ENCODE results near the gene TCF3.
"Not testable (repeated sequence)": the region's sequence is repeated elsewhere in the genome, so short reads cannot be mapped to it uniquely, and the experiment has no call there.

The TCF3 gene

DNA sequence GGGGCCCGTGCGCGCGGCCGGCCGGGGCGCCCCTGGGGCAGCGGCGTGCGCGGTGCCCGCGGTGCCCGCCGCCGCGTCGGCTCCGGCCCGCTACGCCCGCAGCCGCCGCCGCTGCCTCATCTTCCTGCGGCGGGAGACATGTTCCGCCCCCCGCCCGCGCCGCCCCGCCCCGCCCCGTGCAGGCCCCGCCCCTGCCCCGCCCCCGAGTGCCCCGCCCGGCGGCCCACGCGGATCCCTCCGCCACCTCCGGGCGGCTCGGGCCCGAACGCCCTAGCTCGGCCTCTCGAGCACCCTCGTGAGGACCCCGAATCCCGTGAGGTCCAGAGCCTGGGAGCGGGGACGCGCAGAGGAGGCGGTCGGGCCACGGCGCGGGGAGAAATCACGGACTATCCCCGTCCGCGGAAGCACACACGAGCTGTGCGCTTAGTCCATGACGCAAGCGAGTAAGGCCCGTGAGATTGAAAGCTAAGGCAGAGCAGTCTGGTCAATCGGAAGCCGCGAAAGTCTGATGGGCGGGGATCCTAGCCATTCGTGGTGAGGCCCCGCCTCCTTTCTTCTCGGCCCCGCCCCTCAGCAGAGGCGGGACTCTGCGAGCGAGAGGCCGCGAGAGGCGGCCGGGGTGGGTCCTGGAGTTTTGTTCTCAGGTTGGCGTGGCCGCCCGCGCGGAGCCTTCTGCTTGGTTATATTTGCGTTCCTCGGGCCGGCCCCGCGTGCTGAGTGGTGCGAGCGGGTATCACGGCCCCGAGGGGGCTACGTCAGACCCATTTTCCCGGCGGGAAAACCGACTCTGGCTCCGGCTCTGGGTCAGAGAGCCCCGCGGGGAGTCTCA, at the start of gene TCF3:
Gene TCF3 (minus strand): TSS at position 145 of the 829 bp plus-strand sequence. CDS start 2,367 bp downstream, outside the sequence.
- peak; percentile 100 for DNase-seq (ENCODE audit: low read depth, low spot score)

DNA sequence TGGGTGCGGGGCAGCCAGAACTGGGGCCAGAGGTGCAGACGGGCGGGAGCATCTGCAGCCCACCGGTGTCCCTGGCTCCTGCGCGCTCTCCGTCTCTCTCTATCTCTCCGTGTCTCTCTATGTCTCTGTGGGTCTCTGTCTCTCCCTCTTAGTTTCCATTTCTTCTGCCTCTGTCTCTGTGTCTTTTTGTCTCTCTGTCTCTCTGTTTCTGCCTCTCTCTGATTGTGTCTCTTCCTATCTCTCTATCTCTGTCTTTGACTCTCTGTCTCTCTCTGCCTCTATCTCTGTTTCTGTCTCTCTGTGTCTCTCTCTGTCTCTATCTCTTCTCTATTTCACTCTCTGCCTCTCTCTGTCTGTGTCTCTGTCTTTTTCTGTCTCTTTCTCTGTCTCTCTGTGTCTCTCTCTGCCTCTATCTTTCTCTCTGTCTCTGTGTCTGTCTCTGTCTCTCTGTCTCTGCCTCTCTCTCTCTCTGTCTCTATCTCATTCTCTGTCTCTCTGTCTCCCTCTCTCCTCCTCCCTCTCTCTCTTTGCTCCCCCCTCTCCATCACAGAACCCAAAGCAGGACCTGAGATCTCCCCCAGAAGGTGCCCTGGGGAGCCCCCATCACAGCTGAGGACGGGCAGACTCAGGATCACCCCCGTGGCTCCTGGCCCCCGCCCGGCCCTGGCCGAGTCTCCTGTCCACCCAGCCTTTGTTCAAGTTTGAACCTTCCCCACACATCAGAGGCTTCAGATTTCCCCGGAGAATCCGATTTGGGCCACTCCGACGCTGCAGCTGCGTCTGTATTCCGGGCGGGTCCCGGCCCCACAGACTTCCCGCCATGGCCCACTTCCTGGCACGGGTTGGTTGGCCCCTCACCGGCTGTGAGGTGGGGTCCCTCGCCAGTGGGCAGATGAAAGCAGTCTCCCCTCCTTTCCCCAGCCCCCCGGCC, 48.6 kb upstream of the TCF3 start:
- no peak for DNase-seq (ENCODE audit: low read depth, low spot score)

DNA sequence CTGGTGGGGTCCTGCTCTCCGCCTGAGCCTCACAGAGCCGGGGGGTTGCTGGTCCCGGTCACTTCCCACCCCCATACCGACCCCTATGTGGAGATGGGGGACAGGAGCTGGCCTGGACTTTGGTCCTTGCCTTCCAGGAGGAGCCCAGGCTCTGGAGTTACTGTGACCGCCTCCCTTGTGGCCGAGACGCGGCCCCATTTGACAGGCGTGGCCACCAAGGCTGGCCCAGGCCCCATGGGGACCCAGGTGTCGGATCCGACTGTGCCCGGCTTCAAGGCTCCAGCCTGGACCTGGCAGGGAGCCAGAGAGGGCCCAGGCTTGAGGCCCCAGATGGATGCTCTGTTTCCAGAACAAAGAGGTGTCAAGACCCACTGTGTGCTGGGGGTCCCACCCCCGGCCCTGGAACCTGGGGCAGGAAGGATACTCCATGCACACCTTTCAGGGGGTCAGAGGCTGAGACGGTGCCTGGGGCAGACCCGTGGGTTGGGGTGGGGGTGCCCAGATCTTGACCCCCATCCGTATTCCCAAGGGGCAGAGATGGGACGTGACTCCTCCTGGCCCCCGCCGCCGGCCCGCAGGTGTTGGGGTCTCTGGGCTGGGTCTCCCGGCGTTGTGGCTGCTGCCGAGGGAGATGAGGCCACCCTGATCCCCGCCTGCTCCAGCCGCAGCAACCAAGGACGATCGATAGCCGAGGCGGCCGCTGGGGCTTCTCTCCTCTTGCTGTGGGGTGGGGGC, 47.8 kb upstream of the TCF3 start:
- no peak for DNase-seq (ENCODE audit: low read depth, low spot score)

DNA sequence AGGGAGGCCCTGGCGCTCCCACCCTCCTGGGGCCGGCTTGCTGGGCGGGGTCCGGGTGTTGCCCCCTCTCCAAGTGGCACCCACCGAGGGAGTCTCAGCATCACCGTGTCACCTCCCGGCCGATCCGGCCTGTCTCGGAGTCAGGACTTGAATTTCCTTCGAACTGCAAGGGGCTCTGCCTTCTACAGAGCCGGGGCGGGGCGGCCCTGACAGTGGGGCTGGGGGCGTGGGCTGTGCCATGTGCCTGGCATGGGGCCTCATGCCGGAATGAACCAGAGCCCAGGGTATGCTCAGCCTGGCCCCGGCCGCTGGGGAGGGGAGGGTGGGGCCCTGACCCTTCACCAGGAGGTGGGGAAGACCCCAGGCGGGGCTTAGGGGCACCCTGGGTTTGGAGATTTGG, 47.0 kb upstream of the TCF3 start:
- no peak for DNase-seq (ENCODE audit: low read depth, low spot score)

DNA sequence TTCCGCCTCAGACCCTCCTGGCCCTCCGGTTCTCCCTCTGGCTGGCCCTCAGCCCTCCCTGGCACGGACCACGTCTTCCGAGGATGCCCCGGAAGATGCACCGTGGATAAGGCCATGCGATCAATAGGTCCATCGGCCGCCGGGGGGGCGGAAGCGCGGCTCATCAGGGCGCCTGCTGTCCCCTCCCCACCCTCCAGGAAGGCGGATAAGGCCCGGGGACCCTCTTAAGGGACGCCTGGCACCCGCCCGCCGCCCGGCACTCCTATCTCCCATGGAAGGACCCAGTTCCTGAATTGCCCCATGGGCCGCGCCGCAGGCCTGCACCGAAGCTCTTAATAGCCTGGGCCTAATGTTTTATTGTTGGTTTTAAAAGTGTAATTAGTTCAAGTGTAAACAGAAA, 46.2 kb upstream of the TCF3 start:
- no peak for DNase-seq (ENCODE audit: low read depth, low spot score)

DNA sequence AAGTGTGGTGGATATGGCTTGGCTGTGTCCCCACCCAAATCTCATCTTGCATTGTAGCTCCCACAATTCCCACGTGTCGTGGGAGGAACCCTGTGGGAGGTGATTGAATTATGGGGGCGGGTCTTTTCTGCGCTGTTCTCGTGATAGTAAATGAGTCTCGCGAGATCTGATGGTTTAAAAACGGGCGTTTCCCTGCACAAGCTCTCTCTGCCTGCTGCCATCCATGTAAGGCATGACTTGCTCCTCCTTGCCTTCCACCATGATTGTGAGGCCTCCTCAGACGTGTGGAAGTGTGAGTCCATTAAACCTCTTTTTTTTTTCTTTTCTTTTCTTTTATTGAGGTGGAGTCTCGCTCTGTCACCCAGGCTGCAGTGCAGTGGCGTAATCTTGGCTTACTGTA, 43.1 kb upstream of the TCF3 start:
- DNase-seq (ENCODE audit: low read depth, low spot score), result not testable (repeated sequence)

DNA sequence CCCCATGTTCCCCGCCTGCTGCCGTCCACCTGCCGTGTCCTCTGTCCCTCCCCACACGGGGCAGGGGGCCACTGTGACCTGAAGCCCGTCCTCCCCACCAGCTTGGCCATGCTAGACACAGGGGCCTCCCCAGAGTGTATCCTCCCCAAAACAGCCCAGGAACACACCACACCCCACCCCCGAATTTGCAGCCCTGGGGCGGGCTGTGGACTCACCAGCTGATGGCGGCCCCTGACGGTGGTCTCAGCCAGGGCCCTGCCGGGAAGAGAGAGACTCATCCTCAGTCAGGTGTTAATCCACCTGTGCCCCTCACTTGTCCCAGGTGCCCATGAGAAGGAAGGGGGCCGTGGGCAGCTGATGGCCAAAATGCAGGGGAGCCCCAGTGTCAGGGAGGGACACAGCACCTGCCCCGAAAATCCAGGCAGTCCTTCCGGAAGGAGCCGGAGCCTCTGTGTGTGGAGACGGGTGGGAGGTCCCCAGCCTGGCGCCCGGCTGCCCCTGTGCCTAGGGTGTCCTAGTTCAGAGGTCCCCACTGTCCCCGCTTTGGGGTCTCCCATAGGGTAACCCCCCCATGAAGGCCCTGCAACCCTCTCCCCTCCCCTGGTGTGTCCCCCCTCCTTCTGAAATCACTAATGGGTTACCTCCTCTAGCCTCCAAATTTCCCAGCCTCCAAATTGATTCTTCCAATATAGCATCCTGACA, 39.3 kb upstream of the TCF3 start:
- DNase-seq (ENCODE audit: low read depth, low spot score), result no peak

DNA sequence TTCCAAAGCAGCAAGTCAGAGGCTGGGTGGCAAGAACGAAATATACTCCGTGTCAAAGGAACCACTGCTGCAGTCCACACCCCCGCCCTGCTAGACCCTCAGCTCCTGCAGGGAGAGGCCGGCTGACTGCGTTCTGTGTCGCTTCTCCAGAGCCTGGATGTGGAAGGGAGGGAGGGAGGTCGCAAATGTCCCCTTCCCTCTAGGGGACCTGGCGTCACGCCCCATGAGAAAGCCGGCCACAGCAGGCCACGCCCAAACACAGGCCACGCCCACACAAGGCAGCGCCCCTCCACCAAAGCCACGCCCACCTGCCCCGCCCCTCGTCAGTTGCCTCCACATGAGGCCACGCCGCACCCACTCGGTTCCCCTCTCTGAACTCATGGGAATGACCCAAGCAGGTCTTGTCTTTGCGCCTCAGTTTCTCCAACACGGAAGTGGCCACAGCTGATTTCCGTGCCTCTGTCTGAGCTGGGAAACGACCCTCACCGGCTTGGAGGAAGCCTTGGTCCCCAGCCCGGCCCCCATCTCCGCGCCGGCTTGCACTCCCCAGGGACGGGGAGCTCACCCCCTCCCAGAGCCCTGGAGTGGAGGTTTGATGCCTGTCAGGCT, 38.4 kb upstream of the TCF3 start:
- no peak for DNase-seq (ENCODE audit: low read depth, low spot score)

DNA sequence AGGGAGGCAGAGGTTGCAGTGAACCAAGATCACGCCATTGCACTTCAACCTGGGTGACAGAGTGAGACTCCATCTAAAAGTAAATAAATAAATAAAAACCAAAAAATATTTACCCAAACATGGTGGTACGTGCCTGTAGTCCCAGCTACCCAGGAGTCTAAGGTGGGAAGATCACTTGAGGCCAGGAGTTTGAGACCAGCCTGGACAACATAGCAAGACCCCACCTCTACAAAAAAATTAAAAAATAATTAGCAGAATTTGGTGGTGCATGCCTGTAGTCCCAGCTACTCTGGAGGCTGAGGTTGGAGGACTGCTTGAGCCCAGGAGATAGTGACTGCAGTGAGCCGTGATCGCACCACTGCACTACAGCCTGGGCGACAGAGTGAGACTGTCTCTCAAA, 33.4 kb upstream of the TCF3 start:
- DNase-seq (ENCODE audit: low read depth, low spot score), result not testable (repeated sequence)

DNA sequence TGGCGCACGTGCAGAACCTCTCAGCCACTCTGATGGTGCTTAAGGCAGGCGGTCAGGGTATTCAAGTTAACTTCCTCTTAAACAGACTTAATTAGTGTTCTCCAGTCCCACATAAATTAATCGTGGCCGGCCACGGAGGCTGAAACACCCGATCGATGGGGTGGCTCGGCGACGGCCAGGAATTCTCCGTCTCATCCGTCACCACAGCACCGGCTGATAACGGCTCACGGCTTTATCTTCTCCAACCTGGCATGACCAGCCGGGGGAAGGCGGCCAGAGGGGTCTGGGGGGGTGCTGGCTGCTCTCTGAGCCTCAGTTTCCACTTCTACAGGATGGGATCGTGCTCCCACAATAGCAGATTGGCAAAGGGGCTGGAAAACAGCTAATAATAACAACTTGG, 32.6 kb upstream of the TCF3 start:
- no peak for DNase-seq (ENCODE audit: low read depth, low spot score)

DNA sequence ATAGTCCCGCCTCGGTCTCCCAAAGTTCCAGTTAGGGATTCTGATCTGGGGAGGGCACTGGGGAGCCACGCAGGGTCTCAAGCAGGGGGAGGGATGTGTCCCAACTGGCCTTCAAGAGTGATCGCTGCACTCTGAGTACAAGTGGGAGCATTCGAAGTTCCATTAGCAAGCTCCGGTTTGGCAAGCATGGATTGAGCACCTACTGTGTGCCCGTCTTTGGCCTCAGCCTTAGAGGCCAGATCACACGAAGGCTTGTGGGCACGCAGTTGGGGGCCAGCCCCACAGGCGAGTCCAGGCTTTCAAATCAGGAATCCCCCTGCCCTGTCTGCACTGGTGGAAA, 32.1 kb upstream of the TCF3 start:
- DNase-seq (ENCODE audit: low read depth, low spot score), result no peak

DNA sequence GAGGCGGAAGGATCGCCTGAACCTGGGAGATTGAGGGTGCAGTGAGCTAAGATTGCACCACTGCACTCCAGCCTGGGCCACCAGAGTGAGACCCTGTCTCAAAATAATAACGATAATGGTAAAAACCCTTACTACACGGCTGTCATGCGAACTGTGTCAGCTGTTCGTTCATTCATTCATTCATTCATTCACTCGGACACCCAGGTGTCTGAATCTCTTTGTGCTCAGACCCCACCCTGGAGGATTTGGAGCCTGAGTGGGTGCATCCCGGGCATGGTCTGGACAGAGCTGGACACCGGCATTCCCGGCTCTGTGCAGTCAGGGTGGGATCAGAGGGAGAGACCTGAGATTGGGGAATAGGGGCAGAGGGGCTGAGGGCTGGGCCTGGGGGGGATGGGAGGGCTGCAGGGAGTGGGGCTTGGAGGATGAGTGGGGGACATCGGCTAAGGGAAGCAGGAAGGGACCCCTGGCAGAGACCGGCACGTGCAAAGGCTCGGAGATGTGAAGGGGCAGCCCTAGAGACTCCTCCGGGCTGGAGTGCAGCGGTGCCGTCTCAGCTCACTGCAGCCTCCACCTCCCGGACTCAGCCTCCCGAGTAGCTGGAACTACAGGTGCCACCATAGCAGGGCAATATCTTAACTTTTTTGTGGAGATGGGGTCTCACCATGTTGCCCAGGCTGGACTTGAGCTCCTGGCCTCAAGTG, 31.6 kb upstream of the TCF3 start:
- no peak for DNase-seq (ENCODE audit: low read depth, low spot score)

DNA sequence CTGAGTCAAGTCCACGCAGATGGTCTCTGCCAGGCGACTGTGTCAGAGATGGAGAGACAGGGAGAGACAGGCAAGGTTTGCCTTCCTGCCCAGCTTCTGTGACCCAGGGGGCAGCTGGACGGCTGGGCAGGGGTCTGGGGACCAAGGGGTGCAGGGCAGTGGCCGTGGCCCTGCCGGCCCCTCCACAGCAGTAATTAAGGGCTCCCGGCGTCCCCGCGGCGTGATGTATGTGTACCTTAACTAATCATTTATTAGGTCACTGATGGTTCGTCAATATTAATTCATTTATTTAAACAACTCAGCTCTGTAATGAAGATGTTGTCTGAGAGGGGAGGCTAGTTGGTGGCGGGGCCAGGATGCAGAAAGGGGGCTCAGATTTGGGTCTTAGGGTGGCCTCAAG, 28.6 kb upstream of the TCF3 start:
- DNase-seq (ENCODE audit: low read depth, low spot score), result no peak

DNA sequence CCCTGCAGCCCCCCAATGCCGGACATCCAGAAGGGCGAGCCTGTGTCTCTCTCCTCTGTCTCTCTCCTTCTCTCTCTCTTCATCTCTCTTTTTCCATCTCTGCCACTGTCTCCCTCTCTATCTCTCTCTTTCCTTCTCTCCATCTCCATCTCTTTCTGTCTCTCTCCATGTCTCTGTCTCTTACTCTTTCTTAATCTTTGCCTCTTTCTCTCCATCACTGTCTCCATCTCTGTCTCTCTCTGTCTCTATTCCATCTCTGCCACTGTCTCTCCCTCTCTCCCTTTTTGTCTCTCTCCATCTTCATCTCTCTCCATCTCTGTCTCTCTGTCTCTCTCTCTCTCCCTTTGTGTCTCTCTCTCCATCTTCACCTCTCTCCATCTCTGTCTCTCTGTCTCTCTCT, 25.7 kb upstream of the TCF3 start:
- DNase-seq (ENCODE audit: low read depth, low spot score), result no peak

DNA sequence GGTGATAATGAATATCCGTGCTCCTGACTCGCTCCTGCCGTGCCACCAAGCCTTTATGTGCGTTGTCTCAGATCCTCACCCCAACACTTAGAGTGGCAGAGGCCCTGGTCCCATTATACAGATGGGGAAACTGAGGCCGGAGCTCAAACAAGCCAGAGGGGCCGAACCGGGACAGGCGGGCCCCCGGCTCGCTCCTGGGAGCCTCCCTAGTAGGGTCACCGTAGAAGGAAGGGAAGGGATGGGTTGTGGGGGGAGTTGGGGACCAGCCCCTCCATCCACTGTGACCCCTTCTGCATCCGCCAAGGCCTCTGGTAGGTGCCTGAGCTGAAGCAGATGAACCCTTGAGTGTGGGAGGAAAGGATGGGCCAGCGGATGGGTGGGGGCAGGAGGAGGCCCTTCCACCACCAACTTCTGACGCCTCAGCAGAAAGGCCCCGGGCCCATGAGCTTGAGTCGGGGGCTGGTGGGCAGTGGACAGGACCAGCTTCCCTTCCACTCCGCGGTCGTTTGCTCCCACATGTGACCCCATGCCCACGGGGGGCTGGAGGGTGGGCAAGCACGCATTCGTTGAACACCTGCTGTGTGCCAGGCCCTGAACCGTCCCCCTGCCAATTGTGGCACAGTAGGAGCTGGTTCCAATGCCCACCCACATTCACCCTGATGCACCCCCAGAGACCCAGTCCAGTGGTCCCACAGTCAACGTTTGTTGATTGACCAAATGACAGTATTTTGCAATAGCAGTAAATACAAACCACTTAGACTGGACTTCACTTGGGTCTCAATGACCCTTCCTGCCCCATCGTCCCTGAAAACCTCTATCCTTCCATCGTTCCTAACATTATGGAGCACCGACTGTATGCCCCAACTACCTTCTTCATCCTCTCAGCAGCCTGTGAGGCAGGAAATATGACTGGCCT, 24.2 kb upstream of the TCF3 start:
- no peak for DNase-seq (ENCODE audit: low read depth, low spot score)

DNA sequence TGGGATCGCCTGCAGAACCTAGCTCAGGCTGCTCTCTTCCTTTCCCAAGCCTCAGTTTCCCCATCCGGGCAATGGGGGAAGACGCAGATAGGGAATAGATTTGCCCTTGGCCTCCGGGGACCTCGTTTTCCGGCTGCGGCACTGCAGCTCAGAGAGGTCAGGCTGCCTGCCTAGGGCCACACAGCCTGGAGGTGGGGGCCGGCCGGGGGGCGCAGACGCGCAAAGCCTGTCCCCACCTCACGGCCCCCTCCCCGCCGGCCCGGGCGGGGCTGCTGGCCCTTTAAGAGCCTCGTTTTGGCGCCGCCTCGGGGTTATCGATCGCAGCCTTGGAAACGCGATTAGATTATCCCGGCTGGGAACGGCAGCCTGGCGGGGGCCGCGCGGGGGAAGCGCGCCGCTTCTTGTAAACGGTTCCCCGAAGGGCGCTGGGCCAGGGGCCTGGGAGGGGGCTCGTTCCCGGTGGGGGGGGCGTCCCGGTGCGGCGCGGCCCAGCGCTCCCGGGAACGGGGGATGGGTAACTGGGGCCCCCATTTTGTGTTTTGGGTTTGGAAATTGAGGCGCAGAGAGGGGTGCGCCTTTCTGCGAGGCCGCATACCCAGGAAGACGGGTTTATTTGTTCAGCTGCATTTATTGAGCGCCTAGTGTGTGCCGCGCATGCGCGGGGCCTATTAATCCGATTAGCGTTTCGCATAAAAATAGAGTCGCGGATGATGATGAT, 23.4 kb upstream of the TCF3 start:
- DNase-seq (ENCODE audit: low read depth, low spot score), result no peak

DNA sequence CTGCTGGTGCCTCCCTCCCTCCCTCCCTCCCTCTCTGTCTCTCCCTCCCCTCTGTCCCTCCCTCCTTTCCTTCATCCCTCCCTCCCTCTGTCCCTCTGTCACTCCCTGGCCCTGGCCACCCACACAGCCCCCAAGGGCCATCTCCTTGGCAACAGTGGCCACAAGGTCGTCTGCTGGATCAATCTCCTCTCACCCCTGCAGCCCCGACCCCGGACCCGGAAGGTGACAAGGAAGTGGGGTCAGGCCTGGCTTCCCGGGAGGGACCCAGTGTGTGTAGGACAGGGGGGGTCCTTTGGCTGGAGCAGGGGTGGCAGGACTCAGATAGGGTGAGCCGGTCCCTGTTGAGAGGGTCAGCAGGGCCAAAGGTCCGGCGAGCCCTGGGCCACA, 21.9 kb upstream of the TCF3 start:
- no peak for DNase-seq (ENCODE audit: low read depth, low spot score)

DNA sequence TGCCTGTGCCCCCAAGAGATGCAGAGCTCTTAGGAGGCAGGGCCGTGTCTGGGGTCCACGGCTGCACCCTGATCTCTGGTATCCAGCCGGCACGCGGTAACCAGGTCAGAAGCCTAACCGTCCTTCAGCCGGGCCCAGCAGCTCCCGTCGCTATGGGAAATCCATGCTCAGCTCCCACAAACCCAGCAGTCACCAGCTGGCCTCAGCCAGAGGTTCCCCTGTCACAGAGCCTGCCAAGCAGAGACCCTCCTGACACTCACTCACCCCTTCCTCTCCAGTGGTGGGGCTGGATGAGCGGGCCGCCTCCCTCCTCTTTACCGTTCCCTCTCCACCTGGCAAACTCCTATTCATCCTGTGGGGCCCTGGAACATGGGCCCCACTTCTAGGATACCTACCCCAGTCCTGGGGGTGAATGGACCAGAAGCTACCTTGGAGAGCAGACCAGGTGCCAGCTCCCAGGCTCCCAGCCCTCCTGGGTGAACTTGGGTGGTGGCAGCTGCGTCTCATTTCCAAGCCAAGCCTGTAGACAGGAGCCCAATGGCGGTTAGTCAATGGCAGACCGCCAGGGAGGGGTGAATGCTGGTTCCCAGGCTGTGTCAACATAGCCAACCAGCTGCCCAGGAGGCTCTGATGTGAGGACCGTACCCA, 21.4 kb upstream of the TCF3 start:
- no peak for DNase-seq (ENCODE audit: low read depth, low spot score)

Data from astrocyte of the hippocampus (primary cell).